GM18499 (cell line): ENCODE data around the gene GFI1.
"Not testable (repeated sequence)": the region's sequence is repeated elsewhere in the genome, so short reads cannot be mapped to it uniquely, and the experiment has no call there.

ENCODE experiments used
- ATAC-seq: cut with Tn5 transposase; IDR thresholded peaks from one replicate; pipeline ENCODE4 v1.9.1; 2021; ENCODE audit warnings: moderate number of reproducible peaks; ENCODE audit not compliant: insufficient read depth, unreplicated experiment

GFI1 gene

GRCh38 chr1:92486251-92487077 is at the start of gene GFI1:
TSS of gene GFI1 (minus strand) at chr1:92486925. CDS start at chr1:92483487, 3,438 bp downstream.
- ATAC-seq = no peak

GRCh38 chr1:92532371-92532770 is 45.6 kb upstream of the GFI1 start:
- ATAC-seq = not testable (repeated sequence)

DNA sequence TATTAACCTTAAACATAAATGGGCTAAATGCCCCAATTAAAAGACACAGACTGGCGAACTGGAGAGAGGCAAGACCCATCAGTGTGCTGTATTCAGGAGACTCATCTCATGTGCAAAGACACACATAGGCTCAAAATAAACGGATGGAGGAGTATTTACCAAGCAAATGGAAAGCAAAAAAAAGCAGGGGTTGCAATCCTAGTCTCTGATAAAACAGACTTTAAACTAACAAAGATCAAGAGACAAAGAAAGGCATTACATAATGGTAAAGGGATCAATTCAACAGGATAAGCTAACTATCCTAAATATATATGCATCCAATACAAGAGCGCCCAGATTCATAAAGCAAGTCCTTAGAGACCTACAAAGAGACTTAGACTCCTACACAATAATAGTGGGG is 45.2 kb upstream of the GFI1 start:
- not testable (repeated sequence) for ATAC-seq

DNA sequence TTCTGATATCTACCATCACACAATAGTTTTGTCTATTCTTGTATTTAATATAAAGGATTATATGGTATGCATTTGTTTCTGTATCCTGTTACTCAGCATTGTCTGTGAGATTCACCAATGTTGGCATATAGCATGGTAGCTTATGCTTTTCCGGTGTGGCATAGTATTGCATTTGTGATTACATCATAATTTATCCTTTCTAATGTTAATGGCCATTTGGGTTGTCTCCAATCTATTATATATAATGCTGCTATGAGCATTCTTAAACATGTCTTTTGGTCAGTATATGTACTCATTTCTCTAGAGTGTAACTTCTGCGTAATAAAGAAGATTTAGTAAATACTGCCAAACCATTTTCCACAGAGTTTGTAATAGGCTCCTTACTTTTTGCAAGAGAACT is 40.9 kb upstream of the GFI1 start:
- ATAC-seq = no peak

DNA sequence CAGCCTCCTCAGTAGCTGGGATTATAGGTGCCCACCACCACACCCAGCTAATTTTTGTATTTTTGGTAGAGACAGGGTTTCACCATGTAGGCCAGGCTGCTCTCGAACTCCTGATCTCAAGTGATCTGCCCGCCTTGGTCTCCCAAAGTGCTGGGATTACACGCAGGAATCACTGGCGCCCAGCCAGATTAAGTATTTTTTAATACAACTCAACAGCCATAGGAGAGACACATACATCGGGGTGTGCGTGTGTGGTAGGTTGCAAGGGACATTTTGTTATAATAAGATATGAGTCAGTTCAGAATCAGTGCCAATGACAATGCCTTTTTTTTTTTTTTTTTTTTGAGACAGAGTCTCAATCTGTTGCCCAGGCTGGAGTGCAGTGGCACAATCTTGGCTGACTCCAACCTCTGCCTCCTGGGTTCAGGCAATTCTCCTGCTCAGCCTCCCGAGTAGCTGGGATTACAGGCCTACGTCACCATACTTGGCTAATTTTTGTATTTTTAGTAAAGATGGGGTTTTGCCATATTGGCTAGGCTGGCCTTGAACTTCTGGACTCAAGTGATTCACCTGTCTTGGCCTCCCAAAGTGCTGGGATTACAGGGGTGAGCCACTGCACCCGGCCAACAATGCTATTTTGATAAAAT is 38.3 kb upstream of the GFI1 start:
- ATAC-seq = not testable (repeated sequence)

DNA sequence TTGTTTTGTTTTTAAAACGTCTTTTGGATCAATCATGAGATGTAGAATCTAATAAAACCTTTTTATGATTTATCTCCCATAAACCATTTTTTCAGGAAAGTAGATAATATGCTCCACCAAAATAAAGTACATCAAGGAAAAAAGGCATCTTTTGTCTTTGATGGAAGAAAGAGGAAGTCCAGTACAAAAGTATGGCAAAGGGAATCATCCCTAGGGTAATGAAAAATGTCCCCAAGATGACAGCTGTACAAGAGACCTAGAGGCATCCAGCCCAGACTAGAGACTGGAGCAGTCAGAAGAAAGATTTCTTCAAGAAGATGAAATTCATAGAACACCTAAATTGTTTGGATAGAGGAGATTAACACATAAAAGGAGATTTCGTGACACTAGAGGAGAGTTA is 32.3 kb upstream of the GFI1 start:
- ATAC-seq = no peak

- no peak for ATAC-seq
These were observed 29.8 kb upstream of the GFI1 start for GRCh38 chr1:92516574-92516973.

DNA sequence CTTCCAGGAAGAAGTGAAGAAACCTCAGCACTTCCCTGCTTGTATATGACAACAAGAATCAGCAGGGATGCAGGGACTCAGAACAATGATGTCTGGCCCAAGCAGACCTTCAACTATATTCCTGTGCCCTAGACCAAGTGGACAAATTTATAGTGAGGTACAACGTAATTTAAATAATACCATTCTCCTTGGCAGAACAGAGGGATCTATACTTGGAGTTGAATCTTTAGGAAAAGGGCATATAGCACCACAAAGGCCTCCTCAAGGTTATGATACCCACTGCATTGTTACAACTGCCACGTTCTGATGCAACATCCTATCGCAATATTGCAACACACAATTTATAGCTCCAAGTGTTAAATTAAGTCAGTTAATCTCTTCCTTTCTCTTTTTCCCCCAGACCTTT is 29.1 kb upstream of the GFI1 start:
- no peak for ATAC-seq

GRCh38 chr1:92511541-92511940 is 24.8 kb upstream of the GFI1 start:
- ATAC-seq = no peak

DNA sequence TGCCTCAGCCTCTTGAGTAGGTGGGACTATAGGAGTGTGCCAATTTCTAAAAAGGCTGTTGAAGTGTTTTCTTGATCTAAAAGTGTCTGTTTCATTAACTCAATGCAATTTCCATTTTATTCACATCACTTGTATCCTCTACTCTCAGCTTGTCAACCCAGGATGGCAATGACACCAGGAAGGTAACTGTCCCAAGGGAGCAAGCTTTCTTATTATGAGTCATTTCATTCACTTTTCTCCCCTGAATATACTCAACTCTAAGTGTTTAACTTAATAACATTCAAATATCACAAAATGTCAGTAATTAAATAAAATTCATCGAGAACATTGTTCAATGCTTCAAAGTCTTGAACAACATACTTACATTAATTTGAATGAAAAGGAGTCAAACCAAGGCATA is 22.9 kb upstream of the GFI1 start:
- ATAC-seq = no peak

- no peak for ATAC-seq
These were observed 18.4 kb upstream of the GFI1 start for GRCh38 chr1:92505015-92505692.

DNA sequence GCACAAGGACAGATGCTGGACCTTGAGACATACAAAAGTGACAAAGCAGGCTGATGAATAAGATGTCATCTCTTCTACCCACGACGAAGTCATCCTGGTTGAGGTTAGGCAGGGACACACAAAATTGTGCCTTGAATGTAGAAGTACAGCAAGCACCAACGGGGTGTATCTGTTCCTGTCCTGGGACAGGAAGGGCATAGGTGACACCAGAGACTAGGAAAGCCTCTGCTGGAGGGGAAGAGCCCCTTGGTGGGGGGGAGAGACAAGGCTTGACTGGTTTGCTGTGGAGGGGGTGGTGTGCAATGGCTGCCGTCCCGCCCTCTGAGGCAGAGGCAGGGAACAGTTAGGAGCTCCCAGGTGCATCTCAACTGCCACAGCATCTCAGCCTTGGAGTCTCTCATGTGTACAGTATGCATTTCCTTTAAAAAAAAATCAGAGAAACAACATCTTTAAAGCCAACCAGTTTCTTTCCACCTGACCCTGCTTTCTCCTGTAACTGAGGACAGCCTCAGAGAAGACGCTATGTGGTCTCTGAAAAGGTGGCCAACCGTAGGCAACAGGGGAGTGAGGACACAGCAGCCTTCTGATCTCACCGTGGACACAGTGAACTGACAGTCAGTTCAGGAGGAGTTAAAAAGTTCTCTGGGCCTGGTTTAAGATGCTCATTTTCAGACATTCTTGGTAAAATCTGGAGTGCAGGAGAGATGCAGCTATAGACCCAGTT is 17.7 kb upstream of the GFI1 start:
- ATAC-seq = no peak

GRCh38 chr1:92503926-92504285 is 17.2 kb upstream of the GFI1 start:
- no peak for ATAC-seq

- no peak for ATAC-seq
These were observed 16.6 kb upstream of the GFI1 start for GRCh38 chr1:92503043-92503925.

DNA sequence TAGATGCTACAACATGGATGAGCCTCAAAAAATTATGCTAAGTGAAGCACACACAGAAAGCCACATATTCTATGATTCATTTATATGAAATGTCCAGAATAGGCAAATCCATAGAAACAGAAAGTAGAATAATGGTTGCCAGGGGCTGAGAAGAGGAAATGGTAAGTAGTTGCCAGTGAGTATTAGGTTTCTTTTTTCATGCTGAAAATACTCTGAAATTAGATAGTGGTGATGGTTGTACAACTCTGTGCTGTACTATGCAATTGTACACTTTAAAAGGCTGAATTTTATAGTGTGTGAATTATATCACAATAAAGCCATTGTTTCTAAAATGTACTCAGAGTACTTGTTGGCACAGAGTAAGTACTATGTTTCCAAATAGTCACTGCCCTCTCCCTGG is 15.5 kb upstream of the GFI1 start:
- peak; percentile 50 for ATAC-seq

- no peak for ATAC-seq
These were observed 13.8 kb upstream of the GFI1 start for GRCh38 chr1:92500552-92500951.

DNA sequence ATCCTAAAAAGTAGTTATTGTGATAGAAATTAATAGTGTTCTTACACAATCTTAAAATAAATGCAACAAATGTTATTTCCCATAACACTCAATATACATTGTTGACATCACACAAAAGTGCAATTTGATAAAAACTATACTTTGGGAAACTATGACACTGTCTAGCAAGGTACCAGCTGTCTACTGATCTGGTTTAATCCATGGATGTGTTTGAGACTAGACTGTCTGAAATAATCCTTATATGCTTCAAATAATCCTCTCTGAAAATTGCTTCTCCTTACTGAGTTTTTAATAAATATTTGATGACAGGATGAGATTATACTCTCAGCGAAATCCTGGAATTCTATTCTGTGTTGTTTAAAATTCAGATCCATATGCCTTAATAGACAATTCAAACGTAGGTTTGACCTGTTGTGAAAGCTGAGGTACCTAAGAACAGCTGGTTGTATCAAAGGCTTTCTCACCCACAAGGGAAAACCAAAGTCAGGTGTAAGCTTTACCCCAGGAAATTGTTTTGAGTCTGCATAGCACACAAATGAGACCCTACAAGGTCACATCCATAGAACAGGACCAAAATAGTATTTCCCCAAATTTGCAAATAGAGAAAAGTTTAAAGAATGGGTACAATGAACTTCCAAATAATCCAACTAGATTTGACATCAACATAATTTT is 8.8 kb upstream of the GFI1 start:
- ATAC-seq = no peak

DNA sequence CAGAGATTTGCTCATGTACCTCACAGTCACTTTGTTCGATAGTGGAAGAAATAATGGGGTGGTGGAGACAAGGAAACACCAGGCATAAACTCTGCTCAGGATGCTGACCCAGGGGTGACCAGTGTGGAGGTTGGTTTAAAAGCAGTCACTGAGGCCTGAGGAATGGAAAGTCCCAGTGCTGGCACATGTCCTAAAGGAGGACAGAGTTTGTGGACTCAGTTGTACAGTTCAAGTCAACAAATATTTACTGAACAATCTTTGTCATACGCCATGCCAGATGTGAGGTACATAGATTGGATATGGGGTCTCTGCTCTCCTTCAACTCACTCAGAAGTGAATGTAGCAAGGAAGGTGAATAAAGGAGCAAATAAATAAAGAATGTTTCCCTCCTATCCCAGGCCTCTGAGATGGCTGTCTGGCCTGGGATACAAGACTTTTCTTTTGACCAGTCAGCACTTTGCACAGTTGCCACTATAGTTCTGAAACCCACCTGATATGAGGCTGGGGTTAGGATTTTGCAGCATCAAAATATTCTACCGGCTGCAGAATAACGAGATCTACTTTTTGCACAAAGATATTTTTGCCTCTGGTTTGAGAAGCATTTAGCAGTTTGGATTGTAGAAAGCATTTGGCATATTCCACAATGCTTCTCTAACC is 7.9 kb upstream of the GFI1 start:
- ATAC-seq = no peak

DNA sequence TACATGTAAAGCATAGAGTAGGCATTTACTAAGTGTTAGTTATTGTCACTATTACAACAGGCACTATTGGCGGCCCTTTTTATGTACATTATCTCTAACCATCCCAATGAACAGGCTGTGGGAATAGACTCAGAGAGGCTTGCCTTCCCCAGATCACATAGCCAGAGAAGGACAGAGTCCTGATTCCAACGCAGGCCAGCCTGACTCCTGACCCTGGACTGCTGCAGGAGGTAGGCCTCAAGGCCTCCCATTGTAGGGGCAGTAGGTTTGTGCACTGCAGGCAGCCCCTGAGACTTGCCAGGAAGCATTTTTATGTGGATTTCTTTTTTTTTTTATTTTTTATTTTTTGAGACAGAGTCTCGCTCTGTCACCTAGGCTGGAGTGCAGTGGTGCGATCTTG is 6.4 kb upstream of the GFI1 start:
- no peak for ATAC-seq
